Kidney glomerular epithelial cell (primary cell): ENCODE measurements around the gene SNRNP40.
"Not testable (repeated sequence)": the region's sequence is repeated elsewhere in the genome, so short reads cannot be mapped to it uniquely, and the experiment has no call there.

ENCODE experiments used
- DNase-seq: peaks from one replicate; lab custom pipeline; 2025; lab: John Stamatoyannopoulos, UW

SNRNP40 gene

DNA sequence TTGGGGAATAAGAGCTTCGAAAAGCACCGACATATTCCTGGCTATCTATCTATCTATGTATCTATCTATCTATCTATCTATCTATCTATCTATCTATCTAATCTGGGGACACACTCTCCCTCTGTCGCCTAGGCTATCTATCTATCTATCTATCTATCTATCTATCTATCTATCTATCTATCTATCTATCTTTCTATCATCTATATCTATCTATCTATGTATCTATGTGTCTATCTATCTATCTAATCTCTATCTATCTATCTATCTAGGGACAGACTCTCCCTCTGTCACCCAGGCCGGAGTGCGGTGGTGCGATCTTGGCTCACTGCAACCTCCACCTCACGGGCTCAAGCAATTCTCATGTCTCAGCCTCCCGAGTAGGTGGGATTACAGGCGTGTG lies 14.2 kb downstream of the SNRNP40 start:
- not testable (repeated sequence) for DNase-seq

DNA sequence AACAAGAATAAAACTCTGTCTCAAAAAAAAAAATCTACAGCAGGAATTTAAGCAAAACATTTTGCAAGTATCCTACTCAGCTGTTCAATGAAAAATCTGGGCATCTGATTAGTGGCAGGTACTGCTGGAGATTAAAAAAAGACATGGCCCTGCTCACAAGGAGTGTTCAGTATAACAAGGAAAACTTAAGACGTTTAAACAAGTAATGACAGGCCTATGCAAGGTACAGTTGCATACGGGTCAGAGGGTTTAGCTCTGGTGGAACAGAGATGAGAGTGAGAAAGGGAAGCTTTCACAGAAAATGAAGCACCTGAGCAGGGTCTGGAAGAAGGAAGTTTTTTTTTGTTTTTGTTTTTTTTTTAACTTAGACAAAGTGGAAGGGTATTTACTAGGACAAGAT lies 23.0 kb downstream of the SNRNP40 start:
- no peak for DNase-seq

DNA sequence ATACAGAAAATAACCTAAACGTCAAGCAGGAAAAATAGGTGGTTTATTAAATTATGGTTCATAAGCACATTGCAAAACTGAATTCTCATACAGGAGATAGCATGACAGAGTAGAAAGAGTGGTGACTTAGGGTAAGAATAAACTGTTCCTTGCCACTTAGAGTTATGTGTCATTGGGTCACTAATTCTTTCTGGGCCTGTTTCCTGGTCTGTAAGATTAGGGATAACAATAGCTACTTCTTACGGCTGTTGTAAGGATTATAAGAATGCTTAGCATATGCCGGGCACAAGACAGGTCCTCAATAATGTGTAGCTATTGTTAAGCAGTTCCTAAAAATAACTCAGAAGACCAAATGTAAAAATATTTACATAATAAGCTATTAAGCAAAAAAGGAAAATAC lies 24.2 kb downstream of the SNRNP40 start:
- DNase-seq = no peak

DNA sequence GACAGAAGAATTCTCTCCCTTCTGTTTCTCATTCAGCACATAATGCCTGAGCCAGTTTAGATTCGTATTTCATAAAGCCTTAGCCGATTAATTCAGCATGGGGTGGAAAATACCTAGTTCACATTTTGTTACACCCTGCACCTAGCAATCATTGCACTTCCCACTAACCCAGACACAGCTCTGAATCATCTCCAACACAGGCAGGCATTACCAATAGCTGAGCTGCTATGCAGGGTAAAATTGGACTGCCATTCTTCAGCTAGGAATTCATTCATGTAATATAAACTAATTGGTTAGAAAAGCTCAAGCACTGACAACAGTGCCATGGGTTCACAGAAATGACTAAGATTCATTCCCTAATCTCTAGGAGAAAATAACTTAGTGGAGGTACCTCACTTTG lies 30.0 kb downstream of the SNRNP40 start:
- peak; percentile 3 for DNase-seq

GRCh38 chr1:31264790-31265386 lies 31.7 kb downstream of the SNRNP40 start:
- no peak for DNase-seq

DNA sequence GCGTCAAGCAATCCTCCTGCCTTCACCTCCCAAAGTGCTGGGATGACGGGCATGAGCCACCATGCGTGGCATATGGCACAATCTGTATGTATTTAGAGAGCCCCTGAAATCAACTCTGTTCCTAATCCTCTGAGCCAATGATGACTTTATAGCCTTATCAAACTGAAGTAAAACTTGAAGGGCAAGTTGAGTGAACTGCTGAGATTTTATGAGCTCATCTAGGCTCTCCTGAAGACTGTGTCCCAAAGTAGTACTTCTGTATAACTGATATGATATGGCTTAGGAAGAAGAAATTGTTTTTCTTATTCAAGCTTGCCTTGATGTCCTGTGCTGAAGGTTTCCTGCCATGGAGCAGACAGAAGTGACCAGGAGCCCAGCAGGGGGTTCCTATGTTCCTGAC lies 33.2 kb downstream of the SNRNP40 start:
- DNase-seq = no peak

GRCh38 chr1:31262393-31262792 lies 34.2 kb downstream of the SNRNP40 start:
- not testable (repeated sequence) for DNase-seq

DNA sequence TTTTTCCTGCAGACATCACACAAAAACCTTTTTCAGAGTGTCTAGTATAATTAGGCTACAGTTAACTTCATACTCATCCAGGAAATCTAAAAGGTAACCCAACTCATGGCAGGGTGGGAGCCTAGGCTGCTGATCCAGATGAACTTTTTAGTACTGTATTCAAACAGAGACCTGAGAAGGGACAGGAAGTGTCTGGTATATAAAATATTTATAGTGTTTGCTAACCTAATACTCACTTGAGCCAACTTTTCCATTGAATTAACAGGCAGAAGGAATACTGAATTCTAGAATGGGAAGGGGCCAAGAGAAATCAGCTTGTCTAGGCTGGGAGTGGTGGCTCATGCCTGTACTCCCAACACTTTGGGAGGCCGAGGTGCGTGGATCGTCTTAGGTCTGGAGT lies 34.7 kb downstream of the SNRNP40 start:
- DNase-seq = no peak

DNA sequence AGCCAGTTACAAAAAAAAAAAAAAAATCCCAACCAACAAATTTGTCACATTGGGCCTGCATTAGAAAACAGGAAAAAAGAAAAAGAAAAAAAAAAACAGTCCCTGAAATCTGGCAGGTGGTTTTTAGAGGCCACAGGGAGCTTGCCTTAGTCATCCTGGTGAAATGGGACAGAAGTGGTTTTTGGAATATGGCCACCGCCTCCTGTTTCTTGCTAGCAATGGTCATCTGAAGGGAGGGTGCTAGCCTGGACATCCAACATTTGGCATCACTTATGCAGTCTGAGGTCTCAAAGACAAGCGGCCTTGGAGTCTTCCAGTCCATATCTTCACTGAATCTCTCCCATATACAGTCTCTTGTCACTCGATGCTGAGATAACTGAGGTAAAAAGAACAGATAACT lies 36.8 kb downstream of the SNRNP40 start:
- no peak for DNase-seq

GRCh38 chr1:31258581-31258980 lies 38.0 kb downstream of the SNRNP40 start:
- no peak for DNase-seq

GRCh38 chr1:31257213-31257612 lies 39.4 kb downstream of the SNRNP40 start:
- no peak for DNase-seq

- no peak for DNase-seq
Observed at GRCh38 chr1:31249854-31250253, 46.7 kb downstream of the SNRNP40 start.

DNA sequence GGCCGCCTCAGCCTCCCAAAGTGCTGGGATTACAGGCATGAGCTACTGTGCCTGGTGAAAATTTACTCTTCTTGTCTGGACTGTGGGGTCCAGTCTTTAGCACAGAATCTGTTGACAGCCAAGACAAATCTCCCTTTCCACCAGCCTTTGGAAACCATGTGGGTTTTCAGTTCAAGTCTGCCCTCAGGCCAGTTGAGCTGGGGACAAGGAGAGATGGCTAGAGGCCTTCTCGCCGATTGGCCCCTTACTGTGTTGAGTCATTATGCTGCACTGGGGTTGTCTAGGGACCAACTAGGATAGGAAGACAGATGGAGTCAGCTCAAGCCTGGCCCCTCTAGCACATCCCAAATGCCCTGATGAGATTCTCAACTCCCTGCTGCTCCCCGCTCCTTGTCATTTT lies 48.3 kb downstream of the SNRNP40 start:
- DNase-seq = no peak

GRCh38 chr1:31244326-31244725 lies 52.3 kb downstream of the SNRNP40 start:
- peak; percentile 54 for DNase-seq

DNA sequence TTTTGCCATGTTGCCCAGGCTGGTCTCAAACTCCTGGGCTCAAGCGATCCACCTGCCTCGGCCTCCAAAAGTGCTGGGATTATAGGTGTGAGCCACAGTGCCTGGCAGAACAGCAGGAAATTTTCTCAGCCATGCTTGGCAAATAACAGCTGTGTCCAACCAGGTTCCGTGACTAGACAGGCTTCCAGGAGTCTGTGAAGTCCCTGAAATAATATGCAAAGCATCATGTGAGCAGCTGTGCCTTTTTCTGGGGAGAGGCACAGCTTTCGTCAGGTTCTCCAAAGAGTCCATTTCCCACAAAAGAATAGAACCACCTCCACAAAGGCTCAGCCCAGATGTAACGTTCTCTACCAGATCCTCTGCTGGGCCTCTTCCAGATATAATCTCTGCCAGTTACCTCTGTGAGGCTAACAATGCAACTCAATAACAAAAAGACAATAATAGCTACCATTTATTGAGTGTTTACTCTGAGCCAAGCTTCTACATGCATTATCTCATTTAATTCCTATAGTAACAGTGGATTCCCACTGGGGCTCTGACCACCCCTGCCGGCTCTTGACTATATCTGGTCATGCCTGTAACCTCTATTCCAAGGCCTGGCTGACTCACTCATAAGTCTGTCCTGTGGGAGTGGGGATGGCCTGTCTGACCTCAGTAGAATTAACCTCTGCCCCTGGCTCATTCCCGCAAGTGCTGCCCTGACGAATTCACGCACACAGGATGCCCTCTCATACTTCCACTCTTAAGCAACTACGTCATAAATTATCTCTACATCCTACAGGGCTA lies 52.9 kb downstream of the SNRNP40 start:
- peak; percentile 54 for DNase-seq

GRCh38 chr1:31241321-31241720 lies 55.3 kb downstream of the SNRNP40 start:
- no peak for DNase-seq

DNA sequence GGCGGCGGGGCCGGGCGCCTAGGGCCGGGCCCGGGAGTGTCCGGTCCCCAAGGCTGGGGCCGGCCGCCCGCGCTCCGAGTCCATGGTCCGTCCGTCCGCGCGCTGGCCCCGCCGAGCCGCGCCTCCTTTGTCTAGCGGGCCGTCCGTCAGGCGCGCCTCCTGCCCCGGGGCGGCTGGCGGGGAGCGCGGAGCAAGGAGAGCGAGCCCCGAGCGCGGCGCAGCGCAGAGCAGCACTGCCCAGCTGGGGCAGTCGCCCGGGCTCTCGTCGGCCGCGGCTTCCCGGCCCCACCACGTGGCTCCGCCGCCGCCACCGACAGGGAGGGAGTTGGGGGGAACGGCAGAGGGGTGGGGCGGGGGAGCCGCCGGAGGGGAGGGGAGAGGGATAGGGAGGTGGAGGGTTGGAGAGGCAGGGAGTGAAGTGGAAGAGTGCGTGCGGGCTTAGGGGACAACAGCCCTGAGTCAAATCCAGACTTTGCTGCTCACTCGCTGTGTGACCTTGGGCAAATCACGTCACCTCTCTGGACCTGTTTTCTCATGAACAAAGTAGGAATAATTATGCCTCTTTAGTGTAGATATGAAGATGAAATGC lies 56.8 kb downstream of the SNRNP40 start, which contains the start of gene NKAIN1:
Gene NKAIN1, minus strand, starts transcription at position 235 of the 589 bp plus-strand sequence. CDS start 340 bp downstream, outside the sequence.
- DNase-seq = peak; percentile 1

DNA sequence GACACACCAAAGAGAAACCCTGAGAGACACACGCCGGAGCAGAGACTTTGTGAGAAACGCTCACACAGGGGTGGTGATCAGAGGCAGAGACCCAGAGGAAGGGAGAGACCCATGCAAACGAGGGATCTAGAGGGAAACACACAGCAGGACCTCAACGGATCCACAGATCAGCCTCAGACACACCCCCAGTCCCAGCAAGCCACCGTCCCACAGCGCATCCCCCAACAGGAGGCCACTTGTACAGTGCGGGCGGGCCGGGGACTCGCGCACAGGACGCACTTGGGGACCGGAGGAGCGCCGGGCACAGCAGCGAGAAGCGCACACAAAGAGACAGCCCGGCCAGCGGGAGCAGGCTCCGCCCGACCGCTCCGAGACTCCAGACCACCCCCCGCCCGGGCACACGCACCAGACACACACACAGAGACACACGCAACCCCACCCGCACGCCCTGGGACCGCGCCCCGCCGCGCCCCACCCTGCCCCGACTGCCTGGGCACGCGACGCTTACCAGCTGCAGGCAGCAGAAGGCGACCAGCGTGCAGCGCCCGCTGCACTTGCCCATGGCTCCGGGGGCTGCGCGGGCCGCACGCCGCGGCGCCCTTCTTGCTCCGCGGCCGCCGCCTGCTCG lies 57.5 kb downstream of the SNRNP40 start:
- no peak for DNase-seq

DNA sequence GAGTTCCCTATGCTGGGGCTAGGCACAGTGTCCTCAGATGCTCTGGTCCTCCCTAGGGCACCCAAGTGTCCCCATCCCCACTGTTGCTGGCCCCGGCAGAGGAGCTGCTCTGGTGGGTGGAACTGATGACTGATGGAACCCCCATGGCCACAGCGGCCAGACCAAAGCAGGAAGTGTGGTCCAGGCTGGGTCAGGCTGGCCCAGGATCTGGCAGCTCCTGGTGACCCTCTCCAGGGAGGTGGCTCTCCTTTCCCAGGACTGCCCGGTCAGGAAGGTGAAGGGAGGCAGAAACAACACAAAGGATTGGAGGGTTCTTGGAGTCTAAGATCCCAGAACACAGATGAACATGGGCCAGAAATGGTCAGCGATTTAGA lies 58.0 kb downstream of the SNRNP40 start:
- DNase-seq = no peak

- no peak for DNase-seq
Observed at GRCh38 chr1:31234870-31235269, 61.7 kb downstream of the SNRNP40 start.

DNA sequence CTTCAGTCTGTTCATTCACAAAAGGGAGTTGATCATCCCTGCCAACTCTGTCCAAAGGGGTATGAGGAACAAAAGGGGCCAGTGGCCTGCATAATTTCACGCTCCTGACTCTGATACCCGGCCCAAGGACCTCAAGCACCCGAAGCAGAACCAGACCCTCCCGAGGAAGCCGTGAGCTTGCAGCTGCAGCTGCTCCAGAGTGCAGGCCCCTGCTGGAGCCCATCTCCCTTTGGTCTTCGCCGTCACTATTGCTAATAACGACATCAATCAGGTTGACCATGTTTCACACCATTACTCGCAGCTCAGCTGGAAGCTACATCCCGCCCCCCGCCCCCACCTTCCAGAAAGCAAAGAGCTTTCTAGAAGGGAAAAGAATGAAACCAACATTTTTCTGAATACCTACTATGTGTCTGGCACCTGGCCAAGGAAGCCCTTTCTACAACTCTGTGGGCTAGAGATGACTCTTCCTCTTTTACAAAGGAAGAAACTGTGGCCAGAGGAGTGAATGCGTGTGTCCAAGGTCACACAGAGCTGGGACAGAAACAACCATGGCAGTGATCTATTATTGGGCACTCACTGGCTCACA lies 62.4 kb downstream of the SNRNP40 start:
- no peak for DNase-seq

GRCh38 chr1:31232689-31233088 lies 63.9 kb downstream of the SNRNP40 start:
- DNase-seq = no peak
